ENCODE measurements around the gene TMEM254.
"Not testable (repeated sequence)": the region's sequence is repeated elsewhere in the genome, so short reads cannot be mapped to it uniquely, and the experiment has no call there.

The TMEM254 gene

DNA sequence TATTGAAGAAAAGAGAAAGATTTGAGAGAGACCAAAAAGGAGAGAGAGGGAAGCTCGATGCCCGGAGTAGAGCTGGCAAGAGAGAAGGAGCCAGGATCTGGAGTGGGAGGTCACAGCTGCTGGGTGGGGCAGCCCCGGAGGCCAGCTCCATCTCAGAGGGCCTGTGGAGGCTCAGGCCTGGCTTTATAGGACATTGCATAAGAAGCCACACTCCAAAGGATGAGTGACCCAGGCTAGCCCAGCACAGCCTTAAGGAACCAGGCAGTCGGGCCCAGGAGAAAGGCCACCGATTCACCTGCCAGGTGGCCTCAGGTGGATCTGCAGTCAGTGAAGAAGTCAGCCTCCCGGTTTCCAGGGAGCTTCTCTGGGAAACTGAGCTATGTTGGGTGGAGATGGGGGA is 54.7 kb downstream of the TMEM254 start:
- DNase-seq (ENCODE audit: low spot score): no peak

DNA sequence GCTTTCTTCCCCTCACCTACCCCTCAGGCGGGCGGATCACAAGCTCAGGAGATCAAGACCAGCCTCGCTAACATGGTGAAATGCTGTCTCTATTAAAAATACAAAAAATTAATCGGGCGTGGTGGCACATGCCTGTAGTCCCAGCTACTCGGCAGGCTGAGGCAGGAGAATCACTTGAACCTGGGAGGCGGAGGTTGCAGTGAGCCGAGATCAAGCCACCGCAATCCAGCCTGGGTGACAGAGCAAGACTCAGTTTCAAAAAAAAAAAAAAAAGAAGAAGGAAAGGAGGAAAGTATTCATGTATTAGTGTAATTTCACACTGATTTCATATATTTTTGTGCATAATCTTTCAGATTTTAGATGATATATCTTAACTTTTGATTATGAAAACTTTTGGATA is 55.2 kb downstream of the TMEM254 start:
- not testable (repeated sequence) for DNase-seq (ENCODE audit: low spot score)

DNA sequence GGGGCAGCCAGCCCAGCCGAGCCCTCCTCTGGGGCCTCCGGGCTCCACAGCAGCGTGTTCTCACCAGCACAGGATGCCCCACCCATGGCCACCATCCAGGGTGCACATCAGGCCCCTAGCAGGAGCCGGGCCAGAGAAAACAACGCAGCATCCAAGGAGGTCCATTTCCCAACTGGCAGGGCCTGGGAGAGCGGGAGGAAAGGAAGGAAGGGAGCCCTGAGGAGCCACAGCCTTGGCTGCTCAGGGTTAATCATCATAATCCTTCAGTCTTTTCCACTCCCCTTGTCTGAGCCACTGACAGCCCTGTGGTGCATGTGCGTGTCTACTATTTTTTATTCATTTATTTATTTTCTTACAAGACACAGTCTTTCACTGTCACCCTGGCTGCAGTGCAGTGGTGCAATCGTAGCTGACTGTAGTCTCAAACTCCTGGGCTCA is 57.7 kb downstream of the TMEM254 start:
- no peak for DNase-seq (ENCODE audit: low spot score)

DNA sequence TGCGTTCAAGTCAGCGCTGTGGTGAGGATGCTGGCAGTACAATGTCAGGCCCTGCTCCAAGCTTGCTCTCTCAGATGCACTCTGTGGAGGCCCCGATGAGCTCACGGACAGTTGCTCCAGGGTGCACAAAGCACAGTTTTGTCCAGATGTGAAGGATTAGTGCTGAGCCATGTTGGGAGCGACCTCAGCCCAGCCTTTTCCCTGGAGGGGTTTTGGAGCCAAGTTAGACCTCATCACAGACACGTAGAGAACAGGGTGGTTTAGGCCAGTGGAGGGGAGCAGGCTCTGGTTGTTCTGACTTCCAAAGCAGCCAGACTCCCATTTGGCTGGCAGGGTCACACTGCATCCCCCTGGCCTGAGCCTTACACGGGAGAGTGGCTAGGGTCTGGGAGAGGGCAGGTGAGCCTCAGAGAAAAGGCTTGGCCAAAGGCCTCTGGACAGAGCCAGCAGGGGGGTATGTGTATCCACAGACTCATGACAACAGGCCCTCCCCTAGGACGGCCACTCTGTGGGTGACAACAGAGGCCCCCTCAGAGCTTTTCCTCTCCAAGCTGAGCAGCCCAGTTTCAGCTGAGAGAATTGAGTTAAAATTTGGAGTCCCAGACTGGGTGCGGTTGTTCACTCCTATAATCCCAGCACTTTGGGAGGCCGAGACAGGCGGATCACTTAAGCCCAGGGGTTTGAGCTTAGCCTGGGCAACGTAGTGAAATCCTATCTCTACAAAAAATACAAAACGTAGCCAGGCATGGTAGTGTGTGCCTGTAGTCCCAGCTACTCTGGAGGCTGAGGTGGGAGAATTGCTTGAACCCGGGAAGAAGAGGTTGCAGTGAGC is 58.8 kb downstream of the TMEM254 start:
- DNase-seq (ENCODE audit: low spot score): no peak

DNA sequence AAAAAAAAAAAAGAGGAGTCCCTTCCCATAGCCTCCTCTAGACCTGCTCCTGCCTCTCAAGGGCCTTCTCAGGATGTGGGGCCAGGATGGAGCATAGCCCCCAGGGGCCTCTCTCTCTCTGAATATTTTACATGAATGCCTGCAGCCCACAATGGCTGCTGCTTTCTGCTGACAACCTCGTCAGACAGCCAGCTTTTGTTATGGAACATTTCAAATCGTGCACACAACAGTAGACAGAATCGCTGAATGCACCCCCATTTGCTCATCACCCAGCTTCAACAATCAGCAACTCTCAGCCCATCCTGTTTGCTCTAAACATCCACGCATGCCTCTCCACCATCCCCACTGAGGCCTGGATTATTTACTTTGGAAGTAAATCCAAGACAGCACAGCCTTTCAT is 59.5 kb downstream of the TMEM254 start:
- no peak for DNase-seq (ENCODE audit: low spot score)

DNA sequence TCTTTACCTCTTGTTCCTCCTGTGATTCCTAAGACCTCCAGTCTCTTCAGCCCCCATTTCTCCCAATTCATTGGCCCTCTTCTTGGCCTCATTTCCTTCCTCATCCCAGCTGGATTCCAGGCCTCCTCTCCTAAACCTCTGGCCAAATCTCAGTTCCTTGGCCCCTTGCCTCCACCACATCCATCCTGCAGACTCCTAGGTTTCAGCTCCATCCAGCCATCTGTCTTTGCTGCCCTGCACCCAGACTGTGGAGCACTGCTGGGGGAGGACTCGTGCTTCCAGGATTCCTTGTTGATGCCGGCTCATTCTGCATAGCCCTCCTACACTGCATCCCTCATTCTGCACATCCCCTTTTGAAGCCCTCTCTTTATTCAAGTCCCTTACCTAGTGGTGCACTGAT is 60.8 kb downstream of the TMEM254 start:
- no peak for DNase-seq (ENCODE audit: low spot score)

DNA sequence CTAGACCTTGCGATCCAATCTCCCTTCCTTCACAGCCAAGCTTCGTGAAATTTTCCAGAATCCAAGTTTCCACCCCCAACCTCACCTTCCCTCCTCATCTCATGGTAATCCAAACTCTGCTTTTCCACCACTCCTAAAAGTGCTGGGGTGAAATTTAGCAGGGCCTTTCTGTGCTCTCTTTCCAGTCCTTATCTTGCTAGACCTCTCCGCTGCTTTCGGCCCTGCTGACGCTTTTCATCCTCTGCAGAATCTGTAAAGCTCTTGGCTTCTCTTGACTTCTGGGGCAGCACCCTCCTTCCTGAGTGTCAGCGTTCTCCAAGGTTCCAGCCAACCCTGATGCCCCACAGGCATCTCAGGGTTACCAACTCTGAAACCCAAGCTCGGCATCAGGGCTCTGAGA is 61.8 kb downstream of the TMEM254 start:
- DNase-seq (ENCODE audit: low spot score): no peak

DNA sequence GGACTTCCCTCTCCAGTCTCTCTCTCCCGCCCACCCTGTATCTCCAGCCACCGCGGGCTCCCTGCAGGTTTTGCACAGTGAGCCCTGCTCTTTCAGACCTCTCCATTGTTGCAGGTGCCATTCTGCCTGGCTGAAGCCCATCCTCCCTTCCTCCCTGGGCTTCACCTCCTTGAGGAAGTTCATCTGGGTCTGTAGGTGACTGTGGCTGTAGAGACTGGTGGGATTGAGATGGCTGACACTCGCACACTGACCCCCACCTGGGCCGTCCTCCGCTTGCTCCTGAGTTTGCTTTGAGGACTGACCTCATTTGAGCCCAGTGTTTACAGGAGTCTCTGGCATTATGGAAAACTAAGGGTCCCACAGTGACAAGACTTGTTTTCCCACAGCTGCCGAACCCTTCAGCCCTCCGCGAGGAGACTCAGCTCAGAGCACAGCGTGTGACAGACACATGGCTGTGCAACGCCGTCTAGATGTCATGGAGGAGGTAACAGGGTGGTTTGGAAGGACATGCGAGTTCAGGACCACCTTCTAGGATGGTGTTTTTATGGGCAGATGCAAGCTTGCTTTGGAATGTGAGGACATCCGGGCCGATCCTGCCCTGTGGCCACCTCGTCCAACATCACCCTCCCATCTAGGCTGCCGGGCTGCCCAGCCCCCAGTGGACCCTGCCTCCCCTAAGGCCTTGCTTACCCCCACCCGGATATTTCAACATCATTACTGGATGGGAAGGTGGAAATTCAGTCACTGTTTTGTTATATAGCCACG is 63.4 kb downstream of the TMEM254 start:
- DNase-seq (ENCODE audit: low spot score): no peak

Measured in hematopoietic multipotent progenitor cell treated with erythropoietin and hydrocortisone succinate and interleukin-3 and kit ligand, for 15 days (in vitro differentiated cells).